Measurements from ENCODE around the gene UNC50.

DNA sequence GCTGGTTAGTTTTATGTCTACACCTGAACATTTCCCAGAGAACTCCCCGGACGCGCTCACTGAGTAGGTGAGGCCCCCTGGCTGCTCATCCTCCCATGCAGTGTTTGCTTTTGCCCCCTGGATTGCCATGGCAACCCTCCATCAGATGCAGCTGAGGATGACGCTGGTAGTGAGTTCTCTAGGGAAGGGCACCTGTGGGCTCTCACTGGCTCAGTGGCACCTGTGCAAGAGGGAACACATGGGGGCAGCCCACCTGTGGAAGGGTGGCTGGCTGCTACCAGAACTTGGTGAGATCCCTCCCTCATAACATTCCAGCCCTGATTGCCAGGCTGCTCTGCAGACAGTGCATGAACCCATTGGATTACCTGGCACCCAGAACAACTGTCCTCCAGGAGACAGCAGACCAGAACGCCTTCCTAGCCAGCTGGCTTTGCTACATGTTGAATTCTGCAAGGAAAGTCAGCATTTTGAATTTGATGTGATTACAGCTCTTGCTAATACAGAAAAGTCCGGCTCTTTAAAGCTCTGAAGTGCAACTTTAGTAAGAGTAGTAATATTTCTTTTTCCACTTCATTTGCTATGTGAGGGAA, 21.7 kb upstream of the UNC50 start:
- TF ChIP-seq, protein P1, sequence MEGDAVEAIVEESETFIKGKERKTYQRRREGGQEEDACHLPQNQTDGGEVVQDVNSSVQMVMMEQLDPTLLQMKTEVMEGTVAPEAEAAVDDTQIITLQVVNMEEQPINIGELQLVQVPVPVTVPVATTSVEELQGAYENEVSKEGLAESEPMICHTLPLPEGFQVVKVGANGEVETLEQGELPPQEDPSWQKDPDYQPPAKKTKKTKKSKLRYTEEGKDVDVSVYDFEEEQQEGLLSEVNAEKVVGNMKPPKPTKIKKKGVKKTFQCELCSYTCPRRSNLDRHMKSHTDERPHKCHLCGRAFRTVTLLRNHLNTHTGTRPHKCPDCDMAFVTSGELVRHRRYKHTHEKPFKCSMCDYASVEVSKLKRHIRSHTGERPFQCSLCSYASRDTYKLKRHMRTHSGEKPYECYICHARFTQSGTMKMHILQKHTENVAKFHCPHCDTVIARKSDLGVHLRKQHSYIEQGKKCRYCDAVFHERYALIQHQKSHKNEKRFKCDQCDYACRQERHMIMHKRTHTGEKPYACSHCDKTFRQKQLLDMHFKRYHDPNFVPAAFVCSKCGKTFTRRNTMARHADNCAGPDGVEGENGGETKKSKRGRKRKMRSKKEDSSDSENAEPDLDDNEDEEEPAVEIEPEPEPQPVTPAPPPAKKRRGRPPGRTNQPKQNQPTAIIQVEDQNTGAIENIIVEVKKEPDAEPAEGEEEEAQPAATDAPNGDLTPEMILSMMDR (IDR thresholded peaks at IDR 0.05) = no peak
- TF ChIP-seq POLR2AphosphoS5 (IDR thresholded peaks at IDR 0.05) = no peak

Measured in sigmoid colon (tissue), 4 donors.